ENCODE results near the gene METTL4. TPM values are rescaled to one million over a fixed set of nuclear protein-coding genes. Genes with fewer than 3 reads are reported as not detected.

Gene METTL4
- total and polyA plus RNA-seq, 12 donors: 3.9 to 9.9 (median 5.4) TPM

- Histone ChIP-seq H3K9me3 (peaks cover 0 to 9% (median 0%) of the 10 kb centered on the region in 11 donors), H3K27me3 (no peaks in the 10 kb centered on the region), H3K27ac (no peak overlapping the region), H3K36me3 (peaks cover 0 to 35% (median 0%) of the 10 kb centered on the region in 9 donors), H3K4me1 (peaks cover 0 to 4% (median 0%) of the 10 kb centered on the region in 9 donors), H3K4me3 (no peak overlapping the region)
- DNase-seq (no peak), ATAC-seq (no peak)
- intact Hi-C loops (cut with DNase I): no loop called here
- WGBS, 2 donors: 95 to 97% methylated on average over 1 of the region's 1 CpG
- TF ChIP-seq, protein P1, sequence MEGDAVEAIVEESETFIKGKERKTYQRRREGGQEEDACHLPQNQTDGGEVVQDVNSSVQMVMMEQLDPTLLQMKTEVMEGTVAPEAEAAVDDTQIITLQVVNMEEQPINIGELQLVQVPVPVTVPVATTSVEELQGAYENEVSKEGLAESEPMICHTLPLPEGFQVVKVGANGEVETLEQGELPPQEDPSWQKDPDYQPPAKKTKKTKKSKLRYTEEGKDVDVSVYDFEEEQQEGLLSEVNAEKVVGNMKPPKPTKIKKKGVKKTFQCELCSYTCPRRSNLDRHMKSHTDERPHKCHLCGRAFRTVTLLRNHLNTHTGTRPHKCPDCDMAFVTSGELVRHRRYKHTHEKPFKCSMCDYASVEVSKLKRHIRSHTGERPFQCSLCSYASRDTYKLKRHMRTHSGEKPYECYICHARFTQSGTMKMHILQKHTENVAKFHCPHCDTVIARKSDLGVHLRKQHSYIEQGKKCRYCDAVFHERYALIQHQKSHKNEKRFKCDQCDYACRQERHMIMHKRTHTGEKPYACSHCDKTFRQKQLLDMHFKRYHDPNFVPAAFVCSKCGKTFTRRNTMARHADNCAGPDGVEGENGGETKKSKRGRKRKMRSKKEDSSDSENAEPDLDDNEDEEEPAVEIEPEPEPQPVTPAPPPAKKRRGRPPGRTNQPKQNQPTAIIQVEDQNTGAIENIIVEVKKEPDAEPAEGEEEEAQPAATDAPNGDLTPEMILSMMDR (IDR thresholded peaks at IDR 0.05): no peak
These were observed 41.7 kb upstream of the METTL4 start for GRCh38 chr18:2612996-2613395.

GRCh38 chr18:2610549-2610948 is 39.2 kb upstream of the METTL4 start:
- 88 to 93% methylated on average over 5 of the region's 5 CpGs for WGBS, 2 donors
- ATAC-seq: no peak
- H3K9me3 ChIP-seq: peaks cover 0 to 9% (median 0%) of the 10 kb centered on the region in 11 donors

GRCh38 chr18:2609604-2610003 is 38.3 kb upstream of the METTL4 start:
- 95 to 97% methylated on average over 2 of the region's 2 CpGs for WGBS, 2 donors
- Histone ChIP-seq H3K4me3 (no peak overlapping the region), H3K9me3 (no peaks in the 10 kb centered on the region), H3K27me3 (no peaks in the 10 kb centered on the region), H3K4me1 (peaks cover 0 to 25% (median 0%) of the 10 kb centered on the region in 9 donors), H3K27ac (no peak overlapping the region), H3K36me3 (peaks cover 0 to 19% (median 0%) of the 10 kb centered on the region in 9 donors)
- ATAC-seq (no peak), DNase-seq (no peak)
- intact Hi-C loops (cut with DNase I): no loop called here
- TF ChIP-seq, protein P1 (IDR thresholded peaks at IDR 0.05): no peak

More at GRCh38 chr18:2610549-2610948, 39.2 kb upstream of the METTL4 start:
- TF ChIP-seq, protein P1 (IDR thresholded peaks at IDR 0.05): no peak
- Histone ChIP-seq H3K4me1 (peaks cover 0 to 21% (median 0%) of the 10 kb centered on the region in 9 donors), H3K36me3 (peaks cover 0 to 28% (median 0%) of the 10 kb centered on the region in 9 donors), H3K27ac (no peak overlapping the region), H3K4me3 (no peak overlapping the region), H3K27me3 (no peaks in the 10 kb centered on the region)
- intact Hi-C loops (cut with DNase I): no loop called here
- DNase-seq: no peak

DNA sequence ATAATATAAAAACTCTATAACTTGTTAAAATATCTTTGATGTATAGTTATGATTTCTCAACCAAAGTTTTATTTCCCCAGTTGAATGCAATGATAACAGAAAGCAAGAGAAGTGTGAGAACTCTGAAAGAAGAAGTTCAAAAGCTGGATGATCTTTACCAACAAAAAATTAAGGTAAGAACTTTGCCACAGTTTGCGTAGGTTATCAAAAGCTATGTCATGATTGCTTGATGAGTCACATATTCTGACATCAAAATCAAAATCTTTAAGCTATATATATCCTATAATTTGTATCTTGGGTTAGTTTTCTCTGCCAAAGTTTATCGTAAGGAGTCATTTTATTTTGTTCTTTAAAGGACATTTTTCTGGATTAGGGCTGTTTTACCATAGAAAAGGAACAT is 35.0 kb upstream of the METTL4 start:
- ATAC-seq (no peak), DNase-seq (no peak)
- Histone ChIP-seq H3K27ac (peak overlapping the region in 4 of 10 donors; percentile 16 to 86 (median 57)), H3K9me3 (no peaks in the 10 kb centered on the region), H3K4me1 (peaks cover 0 to 25% (median 0%) of the 10 kb centered on the region in 9 donors), H3K4me3 (peak overlapping the region in 4 of 10 donors; percentile 16 to 28 (median 20)), H3K27me3 (no peaks in the 10 kb centered on the region), H3K36me3 (peaks cover 0 to 5% (median 0%) of the 10 kb centered on the region in 9 donors)
- 80 to 85% methylated on average over 2 of the region's 2 CpGs for whole genome bisulfite sequencing, 2 donors
- TF ChIP-seq, protein P1 (IDR thresholded peaks at IDR 0.05): no peak
- intact Hi-C loops (cut with DNase I): no loop called here

Data from heart right ventricle (tissue), 16 donors.